Measurements from ENCODE around the gene ANKRD49. TPM values are rescaled to one million over a fixed set of nuclear protein-coding genes. Genes with fewer than 3 reads are reported as not detected.
"Not testable (repeated sequence)": the region's sequence is repeated elsewhere in the genome, so short reads cannot be mapped to it uniquely, and the experiment has no call there.

The ANKRD49 gene
- total RNA-seq, 2 experiments from 2014 or later, result 19.8 to 20.9 TPM

GRCh38 chr11:94481342-94481741 is 12.4 kb upstream of the ANKRD49 start:
- H3K27me3 Mint-ChIP-seq, result no peaks in the 10 kb centered on the region
- DNase-seq, result no peak
- H3K4me1 Mint-ChIP-seq, result peaks cover 6% of the 10 kb centered on the region
- no peak overlapping the region for H3K27ac Mint-ChIP-seq
- H3K9me3 Mint-ChIP-seq, result no peaks in the 10 kb centered on the region
- H3K36me3 Mint-ChIP-seq, result peaks cover 31% of the 10 kb centered on the region
- no peak overlapping the region for H3K4me3 Mint-ChIP-seq

GRCh38 chr11:94486068-94486467 is 7.7 kb upstream of the ANKRD49 start:
- no peak overlapping the region for H3K27ac Mint-ChIP-seq
- no peak overlapping the region for H3K4me3 Mint-ChIP-seq
- no peaks in the 10 kb centered on the region for H3K9me3 Mint-ChIP-seq
- peaks cover 40% of the 10 kb centered on the region for H3K36me3 Mint-ChIP-seq
- no peak for DNase-seq
- H3K27me3 Mint-ChIP-seq, result no peaks in the 10 kb centered on the region
- H3K4me1 Mint-ChIP-seq, result peaks cover 2% of the 10 kb centered on the region

GRCh38 chr11:94494126-94494680 is 419 bp downstream of the ANKRD49 start:
- H3K27me3 Mint-ChIP-seq, result no peaks in the 10 kb centered on the region
- H3K27ac Mint-ChIP-seq, result peak overlapping the region; percentile 93
- H3K4me3 Mint-ChIP-seq, result peak overlapping the region; percentile 91
- H3K4me1 Mint-ChIP-seq, result peaks cover 20% of the 10 kb centered on the region
- no peak for DNase-seq
- no peaks in the 10 kb centered on the region for H3K9me3 Mint-ChIP-seq
- H3K36me3 Mint-ChIP-seq, result peaks cover 9% of the 10 kb centered on the region

DNA sequence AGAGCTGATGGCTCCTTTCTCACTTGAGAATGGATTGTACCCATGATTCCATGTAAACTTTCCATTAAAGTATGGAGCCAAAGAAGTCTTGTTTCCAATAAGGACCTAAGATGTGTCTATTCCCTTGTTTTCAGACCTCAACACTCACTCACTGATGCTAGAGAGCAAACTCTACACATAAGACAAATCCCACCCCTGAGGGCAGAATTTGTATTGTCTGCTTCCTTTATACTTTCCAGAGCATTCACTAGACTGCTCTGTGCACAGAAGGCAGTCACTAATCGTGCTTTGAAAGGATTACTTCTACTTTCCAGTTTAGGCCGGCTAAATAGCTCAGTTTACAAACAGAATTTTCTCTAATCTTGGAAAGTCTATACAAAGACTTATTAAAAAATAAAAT is 6.4 kb downstream of the ANKRD49 start:
- no peaks in the 10 kb centered on the region for H3K27me3 Mint-ChIP-seq
- H3K36me3 Mint-ChIP-seq, result no peaks in the 10 kb centered on the region
- H3K4me1 Mint-ChIP-seq, result peaks cover 15% of the 10 kb centered on the region
- no peak overlapping the region for H3K27ac Mint-ChIP-seq
- no peaks in the 10 kb centered on the region for H3K9me3 Mint-ChIP-seq
- DNase-seq, result no peak
- H3K4me3 Mint-ChIP-seq, result no peak overlapping the region

DNA sequence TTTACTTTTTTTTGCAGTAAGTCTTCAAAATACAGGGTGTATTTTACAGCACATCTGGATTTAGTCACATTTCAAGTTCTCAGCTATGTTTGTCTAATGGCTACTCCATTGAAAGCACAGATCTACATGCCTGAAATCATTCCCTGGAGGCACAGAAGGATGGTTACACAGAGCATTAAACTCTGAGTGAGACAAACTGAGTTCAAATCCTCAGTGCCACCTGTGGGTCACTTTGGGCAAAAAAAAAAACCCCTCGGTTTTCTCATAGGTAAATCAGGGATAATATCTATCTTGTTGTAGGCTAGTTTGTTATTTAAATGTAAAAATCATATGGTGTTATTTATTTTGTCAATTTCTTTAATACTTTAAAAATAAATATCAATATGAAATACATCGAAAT is 7.7 kb downstream of the ANKRD49 start:
- no peaks in the 10 kb centered on the region for H3K36me3 Mint-ChIP-seq
- no peaks in the 10 kb centered on the region for H3K27me3 Mint-ChIP-seq
- no peak overlapping the region for H3K27ac Mint-ChIP-seq
- no peak for DNase-seq
- no peaks in the 10 kb centered on the region for H3K9me3 Mint-ChIP-seq
- peaks cover 9% of the 10 kb centered on the region for H3K4me1 Mint-ChIP-seq
- no peak overlapping the region for H3K4me3 Mint-ChIP-seq

GRCh38 chr11:94504689-94505293 is 11.0 kb downstream of the ANKRD49 start:
- H3K27me3 Mint-ChIP-seq, result no peaks in the 10 kb centered on the region
- peaks cover 4% of the 10 kb centered on the region for H3K4me1 Mint-ChIP-seq
- H3K27ac Mint-ChIP-seq, result no peak overlapping the region
- no peak overlapping the region for H3K4me3 Mint-ChIP-seq
- no peak for DNase-seq
- no peaks in the 10 kb centered on the region for H3K9me3 Mint-ChIP-seq
- no peaks in the 10 kb centered on the region for H3K36me3 Mint-ChIP-seq

GRCh38 chr11:94506513-94506912 is 12.7 kb downstream of the ANKRD49 start:
- not testable (repeated sequence) for H3K4me3 Mint-ChIP-seq, H3K4me1 Mint-ChIP-seq, H3K9me3 Mint-ChIP-seq, H3K27ac Mint-ChIP-seq, H3K27me3 Mint-ChIP-seq, DNase-seq, H3K36me3 Mint-ChIP-seq

- Mint-ChIP-seq H3K27me3 (peaks cover 14% of the 10 kb centered on the region), H3K4me3 (no peak overlapping the region), H3K36me3 (no peaks in the 10 kb centered on the region), H3K4me1 (peaks cover 6% of the 10 kb centered on the region), H3K27ac (no peak overlapping the region), H3K9me3 (no peaks in the 10 kb centered on the region)
- DNase-seq, result no peak
Observed at GRCh38 chr11:94507485-94507884, 13.7 kb downstream of the ANKRD49 start.

DNA sequence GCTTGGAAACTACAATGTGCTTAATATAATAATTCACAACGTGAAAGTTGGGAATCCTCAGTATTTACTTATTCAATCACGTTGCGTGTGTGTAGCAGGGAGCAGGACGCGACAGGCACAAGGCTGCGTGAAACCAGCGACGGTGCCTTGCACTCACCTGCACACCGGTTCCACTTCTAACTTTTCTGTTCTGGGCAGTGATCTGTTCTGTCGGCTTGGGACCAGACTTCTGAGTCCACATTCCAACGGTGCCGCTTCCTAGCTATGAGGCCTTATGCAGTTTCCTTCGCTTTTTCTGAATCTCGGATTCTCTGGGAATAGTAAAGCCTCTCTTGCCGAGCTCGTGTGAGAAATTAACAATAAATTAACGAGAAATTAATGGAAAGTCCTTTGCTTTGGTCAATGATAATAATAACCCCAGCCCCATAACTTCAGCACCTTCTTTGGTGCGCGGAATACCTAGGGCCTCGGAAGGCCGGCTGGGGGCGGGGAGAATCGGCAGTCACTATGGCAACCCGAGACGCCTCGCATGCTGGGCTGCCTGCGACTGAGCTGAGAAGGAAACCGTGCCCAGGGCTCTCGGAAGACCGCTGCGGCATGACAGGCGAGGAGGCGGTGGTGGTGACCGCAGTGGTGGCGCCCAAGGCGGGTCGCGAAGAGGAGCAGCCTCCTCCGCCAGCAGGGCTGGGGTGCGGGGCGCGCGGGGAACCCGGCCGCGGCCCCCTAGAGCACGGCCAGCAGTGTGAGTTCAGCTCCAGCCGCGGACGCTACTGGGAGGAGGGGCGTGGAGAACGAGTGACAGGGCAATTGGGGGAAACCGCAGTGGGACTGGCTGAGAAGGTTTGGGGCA is 18.4 kb downstream of the ANKRD49 start, which contains the start of gene C11orf97:
Gene C11orf97, plus strand, starts transcription at position 530 of the 850 bp plus-strand sequence. Its CDS starts 68 bp downstream, at position 598.
- Mint-ChIP-seq H3K27me3 (peaks cover 23% of the 10 kb centered on the region), H3K9me3 (no peaks in the 10 kb centered on the region), H3K27ac (no peak within 1 kb of the TSS), H3K4me1 (peaks cover 11% of the 10 kb centered on the region), H3K36me3 (no peaks in the 10 kb centered on the region), H3K4me3 (peak within 1 kb of the TSS; percentile 72)
- peak; percentile 63 for DNase-seq

DNA sequence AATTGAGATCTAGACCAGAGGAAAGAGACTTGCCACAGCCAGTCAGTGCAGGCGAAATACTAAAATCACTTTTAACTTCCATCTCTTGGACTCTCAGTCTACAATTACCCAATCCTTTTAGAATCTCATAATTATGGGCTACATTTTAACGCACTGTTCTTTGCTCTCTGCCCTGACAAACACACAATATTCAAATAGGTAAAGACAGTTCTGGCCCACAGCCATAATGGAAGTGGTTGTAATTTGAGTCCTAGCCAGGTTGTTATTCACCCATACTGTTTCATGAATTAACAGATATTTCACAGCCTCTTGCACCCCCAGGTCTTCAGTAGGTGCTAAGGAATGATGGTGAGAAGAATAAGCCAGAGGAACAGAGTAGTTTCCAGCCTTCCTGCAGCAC is 19.3 kb downstream of the ANKRD49 start:
- Mint-ChIP-seq H3K4me3 (no peak overlapping the region), H3K36me3 (no peaks in the 10 kb centered on the region), H3K9me3 (no peaks in the 10 kb centered on the region), H3K27ac (no peak overlapping the region), H3K27me3 (peaks cover 23% of the 10 kb centered on the region), H3K4me1 (peaks cover 11% of the 10 kb centered on the region)
- DNase-seq, result no peak

DNA sequence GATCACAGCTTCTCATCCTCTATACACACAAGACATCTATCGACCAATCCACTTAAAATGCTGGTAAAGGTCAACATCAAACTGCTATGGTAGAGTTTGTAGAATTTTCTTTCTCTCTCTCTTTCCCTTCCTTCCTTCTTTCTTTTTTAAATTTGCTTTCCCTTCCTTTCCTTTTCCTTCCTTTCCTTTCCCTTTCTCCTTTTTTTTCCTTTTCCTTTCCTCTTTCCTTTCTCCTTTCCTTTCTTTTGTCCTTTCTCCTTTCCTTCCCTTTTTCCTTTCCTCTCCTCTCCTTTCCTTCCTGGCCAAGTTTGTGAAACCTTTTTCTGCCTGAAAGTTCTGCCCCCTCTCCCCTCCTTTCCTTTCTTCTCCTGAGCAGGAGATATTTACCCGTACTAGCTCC is 21.6 kb downstream of the ANKRD49 start:
- DNase-seq, result no peak
- no peaks in the 10 kb centered on the region for H3K36me3 Mint-ChIP-seq
- H3K27ac Mint-ChIP-seq, result no peak overlapping the region
- peaks cover 11% of the 10 kb centered on the region for H3K4me1 Mint-ChIP-seq
- peaks cover 23% of the 10 kb centered on the region for H3K27me3 Mint-ChIP-seq
- no peak overlapping the region for H3K4me3 Mint-ChIP-seq
- H3K9me3 Mint-ChIP-seq, result no peaks in the 10 kb centered on the region

- DNase-seq, result no peak
- H3K27ac Mint-ChIP-seq, result no peak overlapping the region
- peaks cover 11% of the 10 kb centered on the region for H3K4me1 Mint-ChIP-seq
- H3K36me3 Mint-ChIP-seq, result no peaks in the 10 kb centered on the region
- H3K9me3 Mint-ChIP-seq, result no peaks in the 10 kb centered on the region
- H3K27me3 Mint-ChIP-seq, result peaks cover 14% of the 10 kb centered on the region
- H3K4me3 Mint-ChIP-seq, result no peak overlapping the region
Observed at GRCh38 chr11:94516725-94517124, 22.9 kb downstream of the ANKRD49 start.

DNA sequence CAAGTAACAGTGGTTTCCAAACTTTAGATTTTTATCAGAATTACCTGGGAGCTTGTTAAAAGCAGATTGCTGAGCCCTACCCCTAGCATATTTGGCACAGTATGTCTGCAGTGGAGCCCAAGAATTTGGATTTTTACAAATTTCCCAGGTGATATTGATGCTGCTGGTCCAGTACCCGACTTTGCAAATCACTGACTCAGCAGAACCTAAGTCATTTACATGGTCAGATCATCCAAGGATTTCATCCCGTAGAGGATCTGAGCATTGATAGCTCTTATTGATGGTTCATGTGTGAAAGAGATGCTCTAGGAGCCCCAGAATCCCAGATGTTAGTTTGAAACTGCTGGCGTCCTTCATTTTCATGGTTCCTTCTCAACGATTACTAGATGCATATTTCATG is 24.5 kb downstream of the ANKRD49 start:
- no peaks in the 10 kb centered on the region for H3K36me3 Mint-ChIP-seq
- peaks cover 12% of the 10 kb centered on the region for H3K27me3 Mint-ChIP-seq
- no peak overlapping the region for H3K4me3 Mint-ChIP-seq
- DNase-seq, result no peak
- H3K27ac Mint-ChIP-seq, result no peak overlapping the region
- H3K4me1 Mint-ChIP-seq, result peaks cover under 1% of the 10 kb centered on the region
- H3K9me3 Mint-ChIP-seq, result no peaks in the 10 kb centered on the region

DNA sequence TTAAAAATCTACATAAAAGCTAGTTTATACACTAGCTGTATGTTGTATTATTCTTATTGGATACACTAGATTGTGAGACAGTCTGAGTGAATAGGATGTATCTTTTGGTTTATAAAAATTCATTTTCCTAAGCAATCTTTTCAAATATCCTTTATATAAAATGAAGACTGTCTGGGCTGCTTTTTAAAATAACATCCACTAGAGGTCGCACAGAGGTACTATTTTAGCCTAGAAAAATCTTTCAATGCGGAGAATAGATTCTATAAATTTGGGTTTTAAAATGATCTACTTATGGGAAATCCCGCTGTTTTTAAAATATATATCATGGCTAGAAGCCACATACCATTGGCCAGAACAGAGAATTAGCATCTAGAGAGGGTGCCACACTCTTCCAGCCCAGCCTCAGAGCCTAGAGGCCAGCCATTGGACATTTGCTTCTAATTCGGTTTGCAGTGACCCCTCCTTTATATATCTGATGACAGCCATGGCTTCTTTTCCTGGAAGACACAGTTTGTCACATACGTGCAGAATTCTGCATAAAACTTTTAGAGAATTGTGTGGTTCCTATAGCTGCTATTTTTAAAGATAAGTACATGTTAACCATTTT is 25.8 kb downstream of the ANKRD49 start:
- peaks cover 22% of the 10 kb centered on the region for H3K27me3 Mint-ChIP-seq
- no peaks in the 10 kb centered on the region for H3K4me1 Mint-ChIP-seq
- H3K4me3 Mint-ChIP-seq, result no peak overlapping the region
- H3K27ac Mint-ChIP-seq, result no peak overlapping the region
- no peak for DNase-seq
- H3K36me3 Mint-ChIP-seq, result no peaks in the 10 kb centered on the region
- H3K9me3 Mint-ChIP-seq, result no peaks in the 10 kb centered on the region

- Mint-ChIP-seq H3K27me3 (peaks cover 20% of the 10 kb centered on the region), H3K27ac (no peak overlapping the region), H3K4me1 (no peaks in the 10 kb centered on the region), H3K4me3 (no peak overlapping the region), H3K9me3 (no peaks in the 10 kb centered on the region), H3K36me3 (no peaks in the 10 kb centered on the region)
- no peak for DNase-seq
Observed at GRCh38 chr11:94521684-94522083, 27.9 kb downstream of the ANKRD49 start.
